Endodermal cell (in vitro differentiated cells): ENCODE data around the gene ZNF70. TPM values are rescaled to one million over a fixed set of nuclear protein-coding genes. Genes with fewer than 3 reads are reported as not detected.
A peak's percentile ranks its signal among the peaks of the same experiment; 100 is the strongest.

Source experiments
- DNase-seq: peaks from one replicate; pipeline ENCODE4 v3.0.0-alpha.2; 2017
- H3K27ac ChIP-seq: 2 replicates; pipeline ENCODE4 v1.5.1; 2013; ENCODE audit warnings: mild to moderate bottlenecking, low read depth, low read length, moderate library complexity
- H3K27me3 ChIP-seq: 2 replicates; pipeline ENCODE4 v1.6.1; 2013; ENCODE audit warnings: mild to moderate bottlenecking, low read length, moderate library complexity; ENCODE audit not compliant: insufficient read depth, control insufficient read depth, poor library complexity, severe bottlenecking
- H3K36me3 ChIP-seq: 2 replicates; pipeline ENCODE4 v1.7.0; 2013; ENCODE audit warnings: mild to moderate bottlenecking, low read length, moderate library complexity; ENCODE audit not compliant: control insufficient read depth, insufficient read depth
- H3K4me1 ChIP-seq: one replicate; pipeline ENCODE4 v1.7.0; 2013; ENCODE audit warnings: low read length; ENCODE audit not compliant: control insufficient read depth, insufficient read depth
- H3K4me3 ChIP-seq: 2 replicates; pipeline ENCODE4 v1.5.1; 2013; ENCODE audit warnings: mild to moderate bottlenecking, low read length, moderate library complexity
- H3K9ac ChIP-seq: 2 replicates; pipeline ENCODE4 v1.6.1; 2013; ENCODE audit warnings: mild to moderate bottlenecking, low read length, moderate library complexity; ENCODE audit not compliant: poor library complexity, severe bottlenecking; ENCODE audit errors: extremely low read depth
- H3K9me3 ChIP-seq: 2 replicates; pipeline ENCODE4 v1.6.1; 2013; ENCODE audit warnings: mild to moderate bottlenecking, low read length, moderate library complexity; ENCODE audit not compliant: control insufficient read depth
- H3K27ac Mint-ChIP-seq: 2 replicates; pipeline ENCODE4 v1.8.0; 2020; ENCODE audit warnings: mixed read lengths
- H3K27me3 Mint-ChIP-seq: 2 replicates; pipeline ENCODE4 v1.8.0; 2021; ENCODE audit warnings: mild to moderate bottlenecking, mixed read lengths; ENCODE audit not compliant: insufficient read depth
- H3K36me3 Mint-ChIP-seq: 2 replicates; pipeline ENCODE4 v1.8.0; 2020; ENCODE audit warnings: low read depth, mixed read lengths
- H3K4me1 Mint-ChIP-seq: 2 replicates; pipeline ENCODE4 v1.8.0; 2020; ENCODE audit warnings: mixed read lengths
- H3K4me3 Mint-ChIP-seq: 2 replicates; pipeline ENCODE4 v1.8.0; 2020; ENCODE audit warnings: mild to moderate bottlenecking, moderate library complexity, mixed read lengths
- H3K9me3 Mint-ChIP-seq: 2 replicates; pipeline ENCODE4 v1.8.0; 2020; ENCODE audit warnings: mild to moderate bottlenecking, mixed read lengths
- CTCF ChIP-seq: fragments of 200-600 bp; sonication (generic); conservative IDR thresholded peaks from 2 replicates; pipeline ENCODE4 v1.5.0; 2021; ENCODE audit warnings: antibody characterized with exemption, mild to moderate bottlenecking
- WGBS, 2 experiments: methylation state at CpG; one replicate each; pipeline versions ENCODE4 v1.1.5 to v1.1.7; 2013; ENCODE audit warnings: missing lambda C conversion rate in 2 of 2, mixed read lengths in 1 of 2; ENCODE audit not compliant: insufficient coverage in 1 of 2, insufficient read length in 1 of 2; 5-methylcytosine and 5-hydroxymethylcytosine counted together
- total RNA-seq, 2 donors: library from RNA; stranded (reverse); fragmentation: NEBNext Ultra II Directional in 1 of 2; extraction: Animal tissue kit (Norgen Biotek cat#: 25700) in 1 of 2; gene quantifications; 2 replicates in 1 of 2; 3 replicates in 1 of 2; pipeline ENCODE4 v1.2.1, GENCODE V29; 2021

ZNF70 gene
- total RNA-seq, 2 donors from 2014 or later, result 4.7 to 5.7 TPM

GRCh38 chr22:23763579-23763945 is 12.7 kb upstream of the ZNF70 start:
- H3K9me3 Mint-ChIP-seq, result no peaks in the 10 kb centered on the region
- H3K9me3 ChIP-seq, result no peaks in the 10 kb centered on the region
- H3K9ac ChIP-seq, result no peak overlapping the region
- H3K27me3 Mint-ChIP-seq, result peaks cover 12% of the 10 kb centered on the region
- TF ChIP-seq CTCF, result no peak
- H3K27ac Mint-ChIP-seq, result no peak overlapping the region
- peak overlapping the region; percentile 38 for H3K4me3 Mint-ChIP-seq
- peak; percentile 80 for DNase-seq
- 59 to 66% methylated on average over 9 to 17 of the region's 17 CpGs for WGBS, 2 experiments
- H3K27me3 ChIP-seq, result no peaks in the 10 kb centered on the region
- H3K4me1 Mint-ChIP-seq, result peaks cover 11% of the 10 kb centered on the region
- H3K4me1 ChIP-seq, result no peaks in the 10 kb centered on the region
- no peak overlapping the region for H3K4me3 ChIP-seq
- H3K36me3 ChIP-seq, result peaks cover 4% of the 10 kb centered on the region
- no peak overlapping the region for H3K27ac ChIP-seq
- no peaks in the 10 kb centered on the region for H3K36me3 Mint-ChIP-seq

- Mint-ChIP-seq H3K4me3 (peak within 1 kb of the TSS; percentile 38), H3K4me1 (peaks cover 11% of the 10 kb centered on the region), H3K9me3 (no peaks in the 10 kb centered on the region), H3K36me3 (no peaks in the 10 kb centered on the region), H3K27me3 (peaks cover 12% of the 10 kb centered on the region), H3K27ac (no peak within 1 kb of the TSS)
- DNase-seq, result peak; percentile 81
- Histone ChIP-seq H3K9ac (no peak within 1 kb of the TSS), H3K27me3 (no peaks in the 10 kb centered on the region), H3K4me1 (no peaks in the 10 kb centered on the region), H3K27ac (peak within 1 kb of the TSS; percentile 18), H3K36me3 (peaks cover 4% of the 10 kb centered on the region), H3K9me3 (no peaks in the 10 kb centered on the region), H3K4me3 (no peak within 1 kb of the TSS)
- WGBS, 2 experiments, result 82 to 86% methylated on average over 15 to 17 of the region's 23 CpGs
- no peak for TF ChIP-seq CTCF
These were observed 12.1 kb upstream of the ZNF70 start, which contains the start of gene C22orf15 for GRCh38 chr22:23762842-23763578. Gene C22orf15, plus strand, starts transcription at chr22:23762990. Its CDS starts 317 bp downstream, at chr22:23763307.

GRCh38 chr22:23760056-23760455 is 9.1 kb upstream of the ZNF70 start:
- Mint-ChIP-seq H3K27ac (no peak overlapping the region), H3K4me1 (peaks cover 15% of the 10 kb centered on the region), H3K36me3 (no peaks in the 10 kb centered on the region), H3K9me3 (no peaks in the 10 kb centered on the region), H3K4me3 (no peak overlapping the region), H3K27me3 (peaks cover 12% of the 10 kb centered on the region)
- no peak overlapping the region for H3K27ac ChIP-seq
- no peak for TF ChIP-seq CTCF
- H3K9me3 ChIP-seq, result no peaks in the 10 kb centered on the region
- 86 to 89% methylated on average over 4 to 6 of the region's 6 CpGs for WGBS, 2 experiments
- no peaks in the 10 kb centered on the region for H3K4me1 ChIP-seq
- no peak overlapping the region for H3K9ac ChIP-seq
- no peaks in the 10 kb centered on the region for H3K27me3 ChIP-seq
- H3K36me3 ChIP-seq, result no peaks in the 10 kb centered on the region
- no peak for DNase-seq
- H3K4me3 ChIP-seq, result no peak overlapping the region
